ENCODE data around the gene CAB39. TPM values are rescaled to one million over a fixed set of nuclear protein-coding genes. Genes with fewer than 3 reads are reported as not detected.

Gene CAB39
- total RNA-seq, 4 donors from 2014 or later, result 88.5 to 115 (median 108) TPM

GRCh38 chr2:230682546-230682945 is 30.1 kb upstream of the CAB39 start:
- TF ChIP-seq POLR2A (IDR thresholded peaks at IDR 0.05), result no peak
- TF ChIP-seq CTCF (IDR thresholded peaks at IDR 0.05), result no peak
- no peak for TF ChIP-seq EP300 (IDR thresholded peaks at IDR 0.05)
- TF ChIP-seq POLR2AphosphoS5 (IDR thresholded peaks at IDR 0.05), result no peak
- Histone ChIP-seq H3K36me3 (no peaks in the 10 kb centered on the region), H3K9me3 (peaks cover 0 to 16% (median 0%) of the 10 kb centered on the region in 3 donors), H3K4me3 (no peak overlapping the region), H3K4me1 (no peaks in the 10 kb centered on the region), H3K27me3 (no peaks in the 10 kb centered on the region), H3K27ac (no peak overlapping the region)
- WGBS, 2 donors (ENCODE audit: low coverage in 1 of 2), result 95 to 97% methylated on average over 3 of the region's 3 CpGs
- ATAC-seq, result no peak

- Histone ChIP-seq H3K27ac (no peak overlapping the region), H3K4me1 (no peaks in the 10 kb centered on the region), H3K36me3 (no peaks in the 10 kb centered on the region), H3K27me3 (no peaks in the 10 kb centered on the region), H3K9me3 (peaks cover 0 to 4% (median 0%) of the 10 kb centered on the region in 3 donors), H3K4me3 (no peak overlapping the region)
- 62 to 63% methylated on average over 4 to 6 of the region's 8 CpGs for WGBS, 2 donors (ENCODE audit: low coverage in 1 of 2)
- TF ChIP-seq POLR2A (IDR thresholded peaks at IDR 0.05) (no peak), EP300 (IDR thresholded peaks at IDR 0.05) (no peak), CTCF (IDR thresholded peaks at IDR 0.05) (no peak), POLR2AphosphoS5 (IDR thresholded peaks at IDR 0.05) (no peak)
- ATAC-seq, result no peak
Observed at GRCh38 chr2:230684270-230685168, 28.1 kb upstream of the CAB39 start.

- H3K27me3 ChIP-seq, result no peaks in the 10 kb centered on the region
- peaks cover 0 to 1% (median 0%) of the 10 kb centered on the region in 3 donors for H3K4me1 ChIP-seq
- no peak for ATAC-seq
- H3K4me3 ChIP-seq, result no peak overlapping the region
- 34 to 100% methylated on average over 1 to 6 of the region's 6 CpGs for WGBS, 2 donors (ENCODE audit: low coverage in 1 of 2)
- no peaks in the 10 kb centered on the region for H3K36me3 ChIP-seq
- H3K9me3 ChIP-seq, result peaks cover 0 to 4% (median 0%) of the 10 kb centered on the region in 3 donors
- H3K27ac ChIP-seq, result no peak overlapping the region
- TF ChIP-seq POLR2AphosphoS5 (IDR thresholded peaks at IDR 0.05) (no peak), EP300 (IDR thresholded peaks at IDR 0.05) (no peak), CTCF (IDR thresholded peaks at IDR 0.05) (no peak), POLR2A (IDR thresholded peaks at IDR 0.05) (no peak)
Observed at GRCh38 chr2:230685178-230685577, 27.5 kb upstream of the CAB39 start.

GRCh38 chr2:230687498-230687897 is 25.1 kb upstream of the CAB39 start:
- TF ChIP-seq EP300 (IDR thresholded peaks at IDR 0.05) (no peak), CTCF (IDR thresholded peaks at IDR 0.05) (no peak), POLR2AphosphoS5 (IDR thresholded peaks at IDR 0.05) (no peak)
- no peak overlapping the region for H3K27ac ChIP-seq
- H3K4me1 ChIP-seq, result peaks cover 0 to 4% (median 0%) of the 10 kb centered on the region in 3 donors
- 49 to 53% methylated on average over 5 of the region's 5 CpGs for WGBS, 2 donors (ENCODE audit: low coverage in 1 of 2)
- H3K4me3 ChIP-seq, result no peak overlapping the region
- no peak for ATAC-seq
- H3K36me3 ChIP-seq, result no peaks in the 10 kb centered on the region
- H3K27me3 ChIP-seq, result no peaks in the 10 kb centered on the region
- peaks cover 0 to under 1% (median 0%) of the 10 kb centered on the region in 3 donors for H3K9me3 ChIP-seq

GRCh38 chr2:230688490-230688889 is 24.2 kb upstream of the CAB39 start:
- peaks cover 0 to 4% (median 0%) of the 10 kb centered on the region in 3 donors for H3K4me1 ChIP-seq
- no peak overlapping the region for H3K27ac ChIP-seq
- H3K27me3 ChIP-seq, result no peaks in the 10 kb centered on the region
- no peak for ATAC-seq
- 36 to 39% methylated on average over 2 of the region's 2 CpGs for WGBS, 2 donors (ENCODE audit: low coverage in 1 of 2)
- no peak overlapping the region for H3K4me3 ChIP-seq
- TF ChIP-seq POLR2A (IDR thresholded peaks at IDR 0.05), result no peak
- no peak for TF ChIP-seq EP300 (IDR thresholded peaks at IDR 0.05)
- no peak for TF ChIP-seq POLR2AphosphoS5 (IDR thresholded peaks at IDR 0.05)
- TF ChIP-seq CTCF (IDR thresholded peaks at IDR 0.05), result no peak
- no peaks in the 10 kb centered on the region for H3K9me3 ChIP-seq
- no peaks in the 10 kb centered on the region for H3K36me3 ChIP-seq
